GM21381 (cell line): ENCODE results near the gene KHDC3L.
A peak's percentile ranks its signal among the peaks of the same experiment; 100 is the strongest.

Source experiments
- ATAC-seq: cut with Tn5 transposase; IDR thresholded peaks from one replicate; pipeline ENCODE4 v1.9.1; 2021; ENCODE audit warnings: mild to moderate bottlenecking, moderate library complexity; ENCODE audit not compliant: unreplicated experiment

Gene KHDC3L

GRCh38 chr6:73362358-73362757 lies at the start of gene KHDC3L:
TSS of gene KHDC3L (plus strand) at chr6:73362658. CDS start at chr6:73362730, 72 bp downstream.
- ATAC-seq: no peak

GRCh38 chr6:73314577-73315492 lies 47.6 kb upstream of the KHDC3L start:
- ATAC-seq: no peak

- no peak for ATAC-seq
Observed at GRCh38 chr6:73323323-73323722, 39.1 kb upstream of the KHDC3L start.

- no peak for ATAC-seq
Observed at GRCh38 chr6:73325656-73326055, 36.8 kb upstream of the KHDC3L start.

GRCh38 chr6:73328790-73329189 lies 33.7 kb upstream of the KHDC3L start:
- ATAC-seq: no peak

- peak; percentile 77 for ATAC-seq
Observed at GRCh38 chr6:73329201-73329600, 33.3 kb upstream of the KHDC3L start.

GRCh38 chr6:73339340-73339739 lies 23.1 kb upstream of the KHDC3L start:
- no peak for ATAC-seq

GRCh38 chr6:73340048-73340447 lies 22.4 kb upstream of the KHDC3L start:
- ATAC-seq: no peak

- ATAC-seq: no peak
Observed at GRCh38 chr6:73341335-73341734, 21.1 kb upstream of the KHDC3L start.

GRCh38 chr6:73342174-73342573 lies 20.3 kb upstream of the KHDC3L start:
- no peak for ATAC-seq

GRCh38 chr6:73343164-73343563 lies 19.3 kb upstream of the KHDC3L start:
- no peak for ATAC-seq

GRCh38 chr6:73348550-73349204 lies 13.8 kb upstream of the KHDC3L start:
- no peak for ATAC-seq

- no peak for ATAC-seq
Observed at GRCh38 chr6:73349311-73349710, 13.1 kb upstream of the KHDC3L start.

GRCh38 chr6:73353636-73354593 lies 8.5 kb upstream of the KHDC3L start, which contains the start of gene DPPA5:
TSS of gene DPPA5 (minus strand) at chr6:73354276. CDS start at chr6:73354225, 51 bp downstream.
- ATAC-seq: no peak

GRCh38 chr6:73362869-73363536 lies 545 bp downstream of the KHDC3L start:
- no peak for ATAC-seq

- ATAC-seq: no peak
Observed at GRCh38 chr6:73363537-73363875, 1.0 kb downstream of the KHDC3L start.

GRCh38 chr6:73364121-73364520 lies 1.7 kb downstream of the KHDC3L start:
- no peak for ATAC-seq

- no peak for ATAC-seq
Observed at GRCh38 chr6:73364549-73364948, 2.1 kb downstream of the KHDC3L start.

- ATAC-seq: no peak
Observed at GRCh38 chr6:73367761-73368355, 5.4 kb downstream of the KHDC3L start.

- no peak for ATAC-seq
Observed at GRCh38 chr6:73368675-73369074, 6.2 kb downstream of the KHDC3L start.
